Dedifferentiated amniotic fluid mesenchymal stem cell (primary cell): ENCODE data around the gene CEP131.

Experiments
- DNase-seq: peaks from one replicate; pipeline ENCODE4 v3.0.0-alpha.2; 2016; ENCODE audit errors: extremely low spot score

The CEP131 gene

GRCh38 chr17:81187586-81188490 lies 34.9 kb downstream of the CEP131 start:
- DNase-seq, result no peak

GRCh38 chr17:81187120-81187519 lies 35.6 kb downstream of the CEP131 start:
- DNase-seq, result no peak

- no peak for DNase-seq
These were observed 36.6 kb downstream of the CEP131 start for GRCh38 chr17:81186203-81186602.

GRCh38 chr17:81184555-81184954 lies 38.2 kb downstream of the CEP131 start:
- no peak for DNase-seq

GRCh38 chr17:81183807-81184206 lies 39.0 kb downstream of the CEP131 start:
- no peak for DNase-seq

- DNase-seq, result no peak
These were observed 39.4 kb downstream of the CEP131 start for GRCh38 chr17:81183316-81183715.

GRCh38 chr17:81182596-81182995 lies 40.2 kb downstream of the CEP131 start:
- no peak for DNase-seq

GRCh38 chr17:81181811-81182185 lies 41.0 kb downstream of the CEP131 start:
- no peak for DNase-seq

- DNase-seq, result no peak
These were observed 41.6 kb downstream of the CEP131 start for GRCh38 chr17:81180836-81181810.

- DNase-seq, result no peak
These were observed 42.9 kb downstream of the CEP131 start for GRCh38 chr17:81179861-81180260.

- DNase-seq, result no peak
These were observed 43.5 kb downstream of the CEP131 start for GRCh38 chr17:81179220-81179619.

- DNase-seq, result no peak
These were observed 44.4 kb downstream of the CEP131 start for GRCh38 chr17:81178136-81179091.

- no peak for DNase-seq
These were observed 46.1 kb downstream of the CEP131 start for GRCh38 chr17:81176666-81177065.

GRCh38 chr17:81173762-81174155 lies 49.0 kb downstream of the CEP131 start:
- peak; percentile 61 for DNase-seq

GRCh38 chr17:81173052-81173761 lies 49.6 kb downstream of the CEP131 start:
- no peak for DNase-seq

- no peak for DNase-seq
These were observed 50.8 kb downstream of the CEP131 start for GRCh38 chr17:81171941-81172340.

GRCh38 chr17:81170727-81171494 lies 51.9 kb downstream of the CEP131 start:
- no peak for DNase-seq

GRCh38 chr17:81169870-81170309 lies 52.9 kb downstream of the CEP131 start:
- DNase-seq, result no peak

- DNase-seq, result no peak
These were observed 55.1 kb downstream of the CEP131 start for GRCh38 chr17:81167638-81168037.

- DNase-seq, result no peak
These were observed 55.6 kb downstream of the CEP131 start for GRCh38 chr17:81167194-81167524.
